Spleen (tissue), 7 donors: Measurements from ENCODE around the gene TMEM89.

Source experiments
- POLR2A ChIP-seq, 3 donors: fragments of 450-650 bp; IDR thresholded peaks; one replicate each; pipeline ENCODE4 v1.5.1; 2017; ENCODE audit warnings: antibody characterized with exemption in 3 of 3, mild to moderate bottlenecking in 1 of 3
- POLR2AphosphoS5 ChIP-seq, 3 donors: sonication (generic); formaldehyde crosslinking; IDR thresholded peaks; one replicate each; pipeline ENCODE4 v1.5.1; 2017; ENCODE audit warnings: antibody characterized with exemption in 3 of 3
- TF ChIP-seq, protein P1 (sequence below), 11 experiments: fragments of 200-600 bp in 7 of 11; fragments of 450-650 bp in 4 of 11; sonication (generic) in 4 of 11; IDR thresholded peaks in 8 of 11; conservative IDR thresholded peaks in 3 of 11; 1 replicate in 7 of 11; 2 replicates in 4 of 11; pipeline versions ENCODE4 v1.4.0 to v1.8.0; 2016 to 2021; ENCODE audit warnings: antibody characterized with exemption in 11 of 11, inconsistent platforms in 4 of 11, mild to moderate bottlenecking in 1 of 11
- donor health status: DM: no; HTN: no; CAD: no; lungs with moderate emphysema.
- donor health status: DM: no; HTN: no; CAD: no.
- donor health status: DM: no; HTN: no; CAD: no.

DNA sequence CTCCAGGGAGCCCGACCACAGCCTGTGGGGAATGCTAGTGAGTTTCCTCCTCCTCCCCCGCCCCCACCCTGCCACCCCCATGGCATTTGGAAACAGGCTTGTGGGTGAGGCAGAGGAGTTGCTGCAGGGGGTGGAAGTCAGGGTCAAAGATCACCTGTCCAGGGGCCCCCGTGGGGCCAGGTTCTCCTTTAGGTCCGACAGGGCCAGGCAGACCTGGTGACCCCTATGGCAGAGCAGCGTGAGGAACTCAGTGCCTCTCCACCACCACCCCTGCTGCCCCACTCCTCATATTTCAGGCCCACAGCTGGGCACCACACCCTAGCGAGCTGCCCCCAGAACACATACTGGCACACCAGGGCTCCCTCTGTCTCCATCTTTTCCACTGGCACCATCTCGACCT lies 49.1 kb downstream of the TMEM89 start:
- TF ChIP-seq, protein P1, sequence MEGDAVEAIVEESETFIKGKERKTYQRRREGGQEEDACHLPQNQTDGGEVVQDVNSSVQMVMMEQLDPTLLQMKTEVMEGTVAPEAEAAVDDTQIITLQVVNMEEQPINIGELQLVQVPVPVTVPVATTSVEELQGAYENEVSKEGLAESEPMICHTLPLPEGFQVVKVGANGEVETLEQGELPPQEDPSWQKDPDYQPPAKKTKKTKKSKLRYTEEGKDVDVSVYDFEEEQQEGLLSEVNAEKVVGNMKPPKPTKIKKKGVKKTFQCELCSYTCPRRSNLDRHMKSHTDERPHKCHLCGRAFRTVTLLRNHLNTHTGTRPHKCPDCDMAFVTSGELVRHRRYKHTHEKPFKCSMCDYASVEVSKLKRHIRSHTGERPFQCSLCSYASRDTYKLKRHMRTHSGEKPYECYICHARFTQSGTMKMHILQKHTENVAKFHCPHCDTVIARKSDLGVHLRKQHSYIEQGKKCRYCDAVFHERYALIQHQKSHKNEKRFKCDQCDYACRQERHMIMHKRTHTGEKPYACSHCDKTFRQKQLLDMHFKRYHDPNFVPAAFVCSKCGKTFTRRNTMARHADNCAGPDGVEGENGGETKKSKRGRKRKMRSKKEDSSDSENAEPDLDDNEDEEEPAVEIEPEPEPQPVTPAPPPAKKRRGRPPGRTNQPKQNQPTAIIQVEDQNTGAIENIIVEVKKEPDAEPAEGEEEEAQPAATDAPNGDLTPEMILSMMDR (IDR thresholded peaks at IDR 0.05 in 8 of 11, conservative IDR thresholded peaks at IDR 0.05 in 3 of 11) = no peak
- TF ChIP-seq POLR2AphosphoS5 (IDR thresholded peaks at IDR 0.05) (no peak), POLR2A (IDR thresholded peaks at IDR 0.05) (no peak)
